RWPE2 (cell line): ENCODE measurements around the gene CAPN1.
"Not testable (repeated sequence)": the region's sequence is repeated elsewhere in the genome, so short reads cannot be mapped to it uniquely, and the experiment has no call there.

Experiments
- ATAC-seq: fragments of 200-7000 bp; cut with Tn5 transposase; 3 replicates; pipeline ENCODE4 v1.9.1; 2021; ENCODE audit warnings: low read depth
- DNase-seq: peaks from one replicate; pipeline ENCODE4 v3.0.0-alpha.2; 2020; ENCODE audit warnings: low spot score
- H3K27ac ChIP-seq: fragments of 450-650 bp; 2 replicates; pipeline ENCODE4 v1.5.1; 2017; ENCODE audit warnings: mild to moderate bottlenecking; ENCODE audit not compliant: poor library complexity, severe bottlenecking
- H3K27me3 ChIP-seq: fragments of 250-450 bp; sonication (Bioruptor Pico); 2 replicates; pipeline ENCODE4 v1.5.1; 2021; ENCODE audit warnings: mild to moderate bottlenecking, moderate library complexity; ENCODE audit not compliant: insufficient read depth, poor library complexity, severe bottlenecking
- H3K36me3 ChIP-seq: fragments of 250-450 bp; sonication (Bioruptor Pico); 2 replicates; pipeline ENCODE4 v1.5.1; 2020; ENCODE audit warnings: low read depth, mild to moderate bottlenecking, moderate library complexity
- H3K4me1 ChIP-seq: fragments of 250-450 bp; sonication (Bioruptor Pico); 2 replicates; pipeline ENCODE4 v1.5.1; 2021; ENCODE audit warnings: mild to moderate bottlenecking, moderate library complexity; ENCODE audit not compliant: insufficient read depth, poor library complexity, severe bottlenecking
- H3K4me3 ChIP-seq: fragments of 250-450 bp; sonication (Bioruptor Pico); 2 replicates; pipeline ENCODE4 v1.5.1; 2021; ENCODE audit warnings: mild to moderate bottlenecking, moderate library complexity; ENCODE audit not compliant: severe bottlenecking
- H3K9me3 ChIP-seq: fragments of 250-450 bp; sonication (Bioruptor Pico); 2 replicates; pipeline ENCODE4 v1.5.1; 2021; ENCODE audit warnings: mild to moderate bottlenecking, moderate library complexity; ENCODE audit not compliant: severe bottlenecking
- TF ChIP-seq, protein P1 (sequence below): fragments of 450-650 bp; IDR thresholded peaks from one replicate; pipeline ENCODE4 v1.5.1; 2017; ENCODE audit warnings: mild to moderate bottlenecking, moderate library complexity; ENCODE audit not compliant: poor library complexity, severe bottlenecking

Gene CAPN1

DNA sequence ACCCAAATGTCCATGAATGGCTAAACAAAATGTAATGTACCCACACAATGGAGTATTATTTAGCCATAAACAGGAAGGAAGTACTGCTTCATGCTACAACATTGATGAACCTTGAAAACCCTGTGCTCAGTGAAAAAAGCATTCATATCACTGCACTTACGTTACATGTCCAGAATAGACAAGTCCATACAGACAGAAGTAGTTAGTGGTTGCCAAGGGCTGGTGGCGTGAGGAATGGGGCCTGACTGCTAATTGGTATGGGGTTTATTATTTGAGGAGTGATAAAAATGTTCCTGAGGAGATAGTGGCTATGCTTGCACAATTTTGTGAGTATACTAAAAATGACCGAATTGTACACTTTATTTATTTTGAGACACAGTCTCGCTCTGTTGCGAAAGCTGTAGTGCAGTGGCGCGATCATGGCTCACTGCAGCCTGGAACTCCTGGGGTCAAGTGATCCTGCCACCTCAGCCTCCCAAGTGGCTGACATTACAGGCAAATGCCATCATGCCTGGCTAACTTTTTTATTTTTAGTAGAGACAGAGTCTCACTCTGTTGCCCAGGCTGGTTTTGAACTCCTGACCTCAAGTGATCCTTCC is 39.7 kb upstream of the CAPN1 start:
- no peak for DNase-seq
- TF ChIP-seq, protein P1, sequence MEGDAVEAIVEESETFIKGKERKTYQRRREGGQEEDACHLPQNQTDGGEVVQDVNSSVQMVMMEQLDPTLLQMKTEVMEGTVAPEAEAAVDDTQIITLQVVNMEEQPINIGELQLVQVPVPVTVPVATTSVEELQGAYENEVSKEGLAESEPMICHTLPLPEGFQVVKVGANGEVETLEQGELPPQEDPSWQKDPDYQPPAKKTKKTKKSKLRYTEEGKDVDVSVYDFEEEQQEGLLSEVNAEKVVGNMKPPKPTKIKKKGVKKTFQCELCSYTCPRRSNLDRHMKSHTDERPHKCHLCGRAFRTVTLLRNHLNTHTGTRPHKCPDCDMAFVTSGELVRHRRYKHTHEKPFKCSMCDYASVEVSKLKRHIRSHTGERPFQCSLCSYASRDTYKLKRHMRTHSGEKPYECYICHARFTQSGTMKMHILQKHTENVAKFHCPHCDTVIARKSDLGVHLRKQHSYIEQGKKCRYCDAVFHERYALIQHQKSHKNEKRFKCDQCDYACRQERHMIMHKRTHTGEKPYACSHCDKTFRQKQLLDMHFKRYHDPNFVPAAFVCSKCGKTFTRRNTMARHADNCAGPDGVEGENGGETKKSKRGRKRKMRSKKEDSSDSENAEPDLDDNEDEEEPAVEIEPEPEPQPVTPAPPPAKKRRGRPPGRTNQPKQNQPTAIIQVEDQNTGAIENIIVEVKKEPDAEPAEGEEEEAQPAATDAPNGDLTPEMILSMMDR = no peak
- H3K4me3 ChIP-seq = no peak overlapping the region
- H3K27ac ChIP-seq = no peak overlapping the region
- H3K4me1 ChIP-seq = peaks cover 3% of the 10 kb centered on the region
- peaks cover under 1% of the 10 kb centered on the region for H3K9me3 ChIP-seq
- H3K36me3 ChIP-seq = no peaks in the 10 kb centered on the region
- no peaks in the 10 kb centered on the region for H3K27me3 ChIP-seq
- no peak for ATAC-seq

DNA sequence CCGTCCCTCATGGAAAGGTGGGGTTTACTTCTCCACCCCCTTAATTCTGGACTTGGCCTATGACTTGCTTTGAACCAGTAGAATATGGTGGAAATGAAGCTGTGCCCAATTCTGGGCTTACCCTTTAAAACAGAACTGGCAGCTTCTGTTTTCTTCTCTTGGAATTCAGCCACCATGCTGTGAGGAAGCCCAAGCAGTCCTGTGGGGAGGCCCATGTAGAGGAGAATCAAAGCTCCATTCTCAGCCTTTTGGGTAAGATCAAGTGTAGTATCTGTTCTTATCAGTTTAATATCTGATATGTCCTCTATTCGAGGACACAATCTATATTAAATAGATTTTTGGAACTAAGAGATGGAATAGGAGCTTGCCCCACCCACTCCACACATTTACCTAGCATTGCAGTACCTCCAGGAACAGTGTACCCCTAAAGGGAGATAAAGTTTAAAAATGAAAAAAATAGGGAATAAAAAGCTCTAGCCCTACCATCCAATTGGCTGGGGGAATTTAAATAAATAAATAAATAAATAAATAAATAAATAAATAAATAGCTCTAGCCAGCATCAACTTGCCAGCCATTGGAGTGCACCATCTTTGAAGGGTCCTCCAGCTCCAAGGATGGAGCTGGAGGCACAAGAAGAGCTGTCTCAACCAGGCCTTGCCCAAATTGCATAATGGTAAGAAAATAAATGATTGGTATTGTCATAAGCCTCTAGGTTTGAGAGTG is 34.2 kb upstream of the CAPN1 start:
- TF ChIP-seq, protein P1 = no peak
- DNase-seq (no peak), ATAC-seq (no peak)
- H3K4me3 ChIP-seq = no peak overlapping the region
- peaks cover 12% of the 10 kb centered on the region for H3K4me1 ChIP-seq
- H3K9me3 ChIP-seq = peaks cover 3% of the 10 kb centered on the region
- no peak overlapping the region for H3K27ac ChIP-seq
- H3K27me3 ChIP-seq = no peaks in the 10 kb centered on the region
- no peaks in the 10 kb centered on the region for H3K36me3 ChIP-seq

DNA sequence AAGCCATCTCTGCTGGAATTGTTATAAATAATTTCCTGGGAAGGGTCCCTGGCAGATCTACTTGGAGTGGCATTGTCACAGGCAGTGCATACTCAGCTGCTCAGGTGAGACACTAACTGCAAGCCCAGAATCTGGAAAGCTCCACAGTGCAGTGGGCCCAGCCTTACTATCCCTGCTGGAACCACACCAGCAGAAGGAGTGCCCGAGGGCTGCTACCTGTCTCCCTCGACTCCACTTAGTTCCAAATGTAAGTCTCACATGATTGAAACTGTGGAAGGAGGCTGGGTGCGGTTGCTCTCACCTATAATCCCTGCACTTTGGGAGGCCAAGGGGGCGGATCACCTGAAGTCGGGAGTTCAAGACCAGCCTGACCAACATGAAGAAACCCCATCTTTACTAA is 33.1 kb upstream of the CAPN1 start:
- Histone ChIP-seq H3K36me3 (no peaks in the 10 kb centered on the region), H3K9me3 (peaks cover 3% of the 10 kb centered on the region), H3K27me3 (no peaks in the 10 kb centered on the region), H3K4me3 (no peak overlapping the region), H3K27ac (no peak overlapping the region), H3K4me1 (peaks cover 12% of the 10 kb centered on the region)
- TF ChIP-seq, protein P1 = no peak
- no peak for DNase-seq
- ATAC-seq = no peak

DNA sequence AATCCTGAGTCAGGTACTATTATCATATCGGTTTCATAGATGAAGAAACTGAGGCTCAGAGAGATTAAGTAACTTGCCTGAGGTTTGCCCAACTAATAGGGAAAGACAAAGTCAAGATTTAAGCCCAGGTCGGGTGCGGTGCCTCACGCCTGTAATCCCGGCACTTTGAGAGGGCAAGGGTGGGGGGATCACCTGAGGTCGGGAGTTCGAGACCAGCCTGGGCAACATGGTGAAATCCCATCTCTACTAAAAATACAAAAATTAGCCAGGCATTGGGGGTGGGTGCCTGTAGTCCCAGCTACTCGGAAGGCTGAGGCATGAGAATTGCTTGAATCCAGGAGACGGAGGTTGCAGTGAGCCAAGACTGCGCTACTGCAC is 31.6 kb upstream of the CAPN1 start:
- Histone ChIP-seq H3K4me1 (peaks cover 12% of the 10 kb centered on the region), H3K27ac (peak overlapping the region; percentile 4)
- DNase-seq, H3K36me3 ChIP-seq, H3K9me3 ChIP-seq, H3K27me3 ChIP-seq, ATAC-seq, H3K4me3 ChIP-seq: not testable (repeated sequence)

GRCh38 chr11:65150509-65151299 is 31.0 kb upstream of the CAPN1 start:
- Histone ChIP-seq H3K36me3 (no peaks in the 10 kb centered on the region), H3K4me3 (no peak overlapping the region), H3K4me1 (peaks cover 12% of the 10 kb centered on the region), H3K27ac (peak overlapping the region; percentile 4), H3K27me3 (no peaks in the 10 kb centered on the region), H3K9me3 (peaks cover 3% of the 10 kb centered on the region)
- TF ChIP-seq, protein P1 = no peak
- no peak for DNase-seq
- peak; percentile 84 for ATAC-seq
